Neural crest cell (in vitro differentiated cells): ENCODE results near the gene CD2. TPM values are rescaled to one million over a fixed set of nuclear protein-coding genes. Genes with fewer than 3 reads are reported as not detected.

Experiments
- DNase-seq: peaks from one replicate; pipeline ENCODE4 v3.0.0; 2021; ENCODE audit warnings: low read depth, mixed read lengths, low spot score
- H3K27ac Mint-ChIP-seq: one replicate; pipeline ENCODE4 v1.8.0; 2021; ENCODE audit warnings: mild to moderate bottlenecking, mixed read lengths; ENCODE audit not compliant: unreplicated experiment
- H3K27me3 Mint-ChIP-seq: 2 replicates; pipeline ENCODE4 v1.8.0; 2021; ENCODE audit warnings: low read depth, mild to moderate bottlenecking, mixed read lengths
- H3K36me3 Mint-ChIP-seq: 2 replicates; pipeline ENCODE4 v1.8.0; 2021; ENCODE audit warnings: low read depth, mild to moderate bottlenecking, mixed read lengths
- H3K4me1 Mint-ChIP-seq: 2 replicates; pipeline ENCODE4 v1.8.0; 2021; ENCODE audit warnings: mixed read lengths
- H3K4me3 Mint-ChIP-seq: one replicate; pipeline ENCODE4 v1.8.0; 2021; ENCODE audit warnings: mild to moderate bottlenecking, mixed read lengths
- H3K9me3 Mint-ChIP-seq: 2 replicates; pipeline ENCODE4 v1.8.0; 2021; ENCODE audit warnings: mixed read lengths
- total RNA-seq: library from RNA; stranded (reverse); gene quantifications from 2 replicates; pipeline ENCODE4 v1.2.1, GENCODE V29; 2021
- TF ChIP-seq, protein P1 (sequence below): fragments of 200-600 bp; sonication (generic); conservative IDR thresholded peaks from 2 replicates; pipeline ENCODE4 v1.5.0; 2021; ENCODE audit warnings: antibody characterized with exemption, mild to moderate bottlenecking

The CD2 gene
- total RNA-seq, 1 donor from 2014 or later: not detected

DNA sequence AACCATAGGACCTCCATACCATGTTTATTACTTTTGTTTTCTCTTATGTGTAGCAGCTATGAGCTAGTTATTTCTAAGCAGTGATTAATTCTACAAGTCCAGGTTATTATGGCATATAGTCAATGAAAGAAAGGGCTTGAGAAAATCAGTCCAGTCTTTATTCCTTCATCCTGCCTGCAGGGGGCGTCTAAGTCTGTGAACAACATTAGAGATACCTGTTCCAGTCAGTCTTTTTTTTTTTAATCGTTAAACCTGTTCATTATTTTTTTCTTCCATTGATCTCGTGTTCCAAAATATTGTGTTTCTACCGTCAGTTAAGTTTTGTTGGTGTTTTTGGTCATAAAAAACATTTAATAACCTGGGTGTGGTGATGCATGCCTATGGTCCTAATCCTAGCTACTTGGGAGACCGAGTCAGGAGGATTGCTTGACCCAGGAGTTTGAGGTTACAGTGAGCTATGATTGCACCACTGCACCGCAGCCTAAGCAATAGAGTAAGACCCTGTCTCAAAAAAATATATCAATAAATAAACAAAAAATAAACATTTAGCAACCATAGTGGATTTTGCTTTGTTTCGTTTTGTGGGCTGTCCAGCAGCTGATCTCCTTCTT, 29.4 kb upstream of the CD2 start:
- H3K27ac Mint-ChIP-seq: no peak overlapping the region
- TF ChIP-seq, protein P1, sequence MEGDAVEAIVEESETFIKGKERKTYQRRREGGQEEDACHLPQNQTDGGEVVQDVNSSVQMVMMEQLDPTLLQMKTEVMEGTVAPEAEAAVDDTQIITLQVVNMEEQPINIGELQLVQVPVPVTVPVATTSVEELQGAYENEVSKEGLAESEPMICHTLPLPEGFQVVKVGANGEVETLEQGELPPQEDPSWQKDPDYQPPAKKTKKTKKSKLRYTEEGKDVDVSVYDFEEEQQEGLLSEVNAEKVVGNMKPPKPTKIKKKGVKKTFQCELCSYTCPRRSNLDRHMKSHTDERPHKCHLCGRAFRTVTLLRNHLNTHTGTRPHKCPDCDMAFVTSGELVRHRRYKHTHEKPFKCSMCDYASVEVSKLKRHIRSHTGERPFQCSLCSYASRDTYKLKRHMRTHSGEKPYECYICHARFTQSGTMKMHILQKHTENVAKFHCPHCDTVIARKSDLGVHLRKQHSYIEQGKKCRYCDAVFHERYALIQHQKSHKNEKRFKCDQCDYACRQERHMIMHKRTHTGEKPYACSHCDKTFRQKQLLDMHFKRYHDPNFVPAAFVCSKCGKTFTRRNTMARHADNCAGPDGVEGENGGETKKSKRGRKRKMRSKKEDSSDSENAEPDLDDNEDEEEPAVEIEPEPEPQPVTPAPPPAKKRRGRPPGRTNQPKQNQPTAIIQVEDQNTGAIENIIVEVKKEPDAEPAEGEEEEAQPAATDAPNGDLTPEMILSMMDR: peak; percentile 88
- H3K4me1 Mint-ChIP-seq: no peaks in the 10 kb centered on the region
- H3K36me3 Mint-ChIP-seq: peaks cover 1% of the 10 kb centered on the region
- peaks cover under 1% of the 10 kb centered on the region for H3K9me3 Mint-ChIP-seq
- no peak overlapping the region for H3K4me3 Mint-ChIP-seq
- no peaks in the 10 kb centered on the region for H3K27me3 Mint-ChIP-seq
- peak; percentile 68 for DNase-seq

DNA sequence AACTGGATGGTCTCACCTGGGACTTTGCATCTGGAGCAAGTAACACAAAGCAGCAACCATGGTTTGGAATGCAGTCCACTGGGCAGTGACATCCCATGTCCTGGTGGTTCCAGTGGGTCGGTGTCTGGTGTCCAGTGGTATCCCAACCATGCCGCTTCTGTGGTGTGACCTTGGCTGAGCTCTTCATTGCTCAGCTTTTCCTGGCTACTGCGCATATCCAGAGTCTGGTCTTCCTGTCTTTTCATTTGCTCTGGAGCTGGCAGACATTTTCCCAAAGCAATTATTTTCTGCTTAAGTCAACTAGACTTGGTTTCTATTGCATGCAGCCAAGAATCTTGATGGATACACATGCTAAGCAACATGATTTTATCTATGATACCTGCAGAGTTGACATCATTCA, 28.4 kb upstream of the CD2 start:
- DNase-seq: no peak
- H3K27ac Mint-ChIP-seq: no peak overlapping the region
- no peak overlapping the region for H3K4me3 Mint-ChIP-seq
- H3K4me1 Mint-ChIP-seq: no peaks in the 10 kb centered on the region
- H3K27me3 Mint-ChIP-seq: no peaks in the 10 kb centered on the region
- no peaks in the 10 kb centered on the region for H3K36me3 Mint-ChIP-seq
- TF ChIP-seq, protein P1: no peak
- no peaks in the 10 kb centered on the region for H3K9me3 Mint-ChIP-seq

DNA sequence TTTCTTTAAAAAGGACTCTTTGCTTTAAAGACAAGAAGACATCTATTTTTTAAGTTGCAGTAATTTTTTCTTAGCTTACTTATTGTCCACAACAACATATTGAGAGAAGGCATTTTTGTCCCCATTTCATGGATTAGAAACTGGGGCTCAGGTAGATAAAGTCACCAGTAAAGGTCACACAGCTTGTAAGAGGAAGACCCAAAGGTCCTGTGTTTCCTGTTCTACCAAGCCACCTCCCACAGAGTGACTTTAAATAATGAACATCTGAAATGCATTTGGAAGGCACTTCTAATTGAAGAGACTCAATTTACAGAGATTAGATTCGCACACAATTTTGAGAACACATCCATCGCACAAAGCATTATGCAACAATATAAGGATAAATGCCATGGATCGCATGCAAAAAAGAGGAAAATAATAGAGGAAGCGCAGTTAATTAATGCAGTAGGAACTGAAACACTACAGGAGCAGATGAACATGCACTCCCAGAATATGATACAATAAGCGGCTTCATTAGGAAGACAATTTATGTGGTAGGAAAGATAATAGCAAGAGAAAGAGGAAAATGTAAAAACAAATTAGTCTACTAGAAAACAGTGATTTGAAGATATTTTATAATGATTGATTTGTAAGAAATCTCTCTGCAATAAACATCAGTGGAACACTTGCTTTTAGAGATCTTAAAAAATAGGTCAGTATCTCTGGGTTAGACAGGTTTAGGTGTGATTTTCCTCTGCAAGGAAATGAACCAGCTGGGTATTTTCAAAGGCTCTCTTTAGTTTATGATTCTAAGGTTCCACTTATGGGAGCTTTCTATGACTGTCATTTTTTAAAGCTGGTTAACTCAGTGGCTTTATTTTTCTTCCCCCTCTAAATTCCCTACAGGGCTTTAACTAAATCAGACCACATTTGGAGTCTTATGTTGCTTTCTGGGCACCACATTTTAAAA, 27.1 kb upstream of the CD2 start:
- Mint-ChIP-seq H3K27me3 (no peaks in the 10 kb centered on the region), H3K36me3 (no peaks in the 10 kb centered on the region), H3K4me1 (no peaks in the 10 kb centered on the region), H3K9me3 (no peaks in the 10 kb centered on the region), H3K27ac (no peak overlapping the region), H3K4me3 (no peak overlapping the region)
- TF ChIP-seq, protein P1: no peak
- DNase-seq: no peak

DNA sequence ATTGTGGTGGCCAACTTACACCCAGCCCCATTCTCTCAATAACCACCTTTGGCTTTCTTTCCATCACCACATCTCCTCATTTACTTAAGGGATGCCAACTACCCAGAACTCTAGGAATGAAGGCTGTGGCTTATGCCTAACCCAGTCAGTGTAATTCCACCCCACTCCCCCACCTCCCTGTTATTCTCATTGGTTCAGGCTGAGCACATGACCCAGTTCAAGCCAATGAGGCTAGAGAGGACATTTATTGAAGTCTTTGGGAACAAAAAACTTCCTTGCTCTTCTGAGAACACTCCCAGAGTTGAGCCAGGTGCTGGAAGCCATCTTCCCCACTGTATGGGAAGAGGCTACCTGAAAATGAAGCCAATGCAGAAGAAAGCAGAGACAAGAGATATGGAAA, 22.8 kb upstream of the CD2 start:
- H3K4me1 Mint-ChIP-seq: peaks cover 11% of the 10 kb centered on the region
- H3K9me3 Mint-ChIP-seq: no peaks in the 10 kb centered on the region
- no peak overlapping the region for H3K27ac Mint-ChIP-seq
- TF ChIP-seq, protein P1: no peak
- H3K4me3 Mint-ChIP-seq: no peak overlapping the region
- no peak for DNase-seq
- H3K36me3 Mint-ChIP-seq: no peaks in the 10 kb centered on the region
- no peaks in the 10 kb centered on the region for H3K27me3 Mint-ChIP-seq

DNA sequence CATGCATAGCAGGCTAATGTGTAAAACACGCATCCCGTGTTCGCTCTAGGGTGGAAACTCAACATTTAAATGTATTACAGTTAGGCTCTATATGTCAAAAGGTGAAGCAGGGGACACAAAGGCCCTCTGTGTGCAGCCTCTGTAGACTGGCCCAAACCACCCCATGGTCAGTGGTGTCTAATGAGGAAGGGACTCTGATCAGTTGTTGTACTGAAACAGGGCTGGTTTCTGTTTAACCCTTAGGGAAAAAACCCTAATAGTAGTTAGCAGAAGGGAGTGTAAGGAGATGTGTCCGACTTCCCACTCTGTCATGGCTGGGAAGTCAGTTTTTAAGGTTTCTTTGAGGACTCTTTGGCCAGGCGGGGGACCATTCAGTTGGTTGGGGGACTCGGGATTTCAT, 21.5 kb upstream of the CD2 start:
- H3K4me1 Mint-ChIP-seq: peaks cover 14% of the 10 kb centered on the region
- peak overlapping the region; percentile 68 for H3K27ac Mint-ChIP-seq
- no peaks in the 10 kb centered on the region for H3K9me3 Mint-ChIP-seq
- H3K27me3 Mint-ChIP-seq: no peaks in the 10 kb centered on the region
- H3K4me3 Mint-ChIP-seq: no peak overlapping the region
- no peaks in the 10 kb centered on the region for H3K36me3 Mint-ChIP-seq
- DNase-seq: no peak
- TF ChIP-seq, protein P1: no peak
